Right lobe of liver (tissue), 6 donors: ENCODE measurements around the gene SSC5D. TPM values are rescaled to one million over a fixed set of nuclear protein-coding genes. Genes with fewer than 3 reads are reported as not detected.

Experiments
- ATAC-seq, 4 donors: fragments of 200-7000 bp; cut with Tn5 transposase; one replicate each; pipeline ENCODE4 v1.9.1; 2020; ENCODE audit warnings: mild to moderate bottlenecking in 4 of 4, moderate library complexity in 4 of 4
- DNase-seq, 3 donors: peaks; one replicate each; pipeline ENCODE4 v3.0.0-alpha.2; 2020
- H3K27ac ChIP-seq, 3 donors: fragments of 200-600 bp; one replicate each; pipeline ENCODE4 v1.8.0; 2022
- H3K27me3 ChIP-seq, 2 donors: fragments of 200-600 bp; one replicate each; pipeline ENCODE4 v1.8.0; 2022
- H3K36me3 ChIP-seq, 4 donors: fragments of 200-600 bp; sonication (generic) in 1 of 4; one replicate each; pipeline versions ENCODE4 v1.5.1 to v1.8.0; 2017 to 2022; ENCODE audit warnings: control low read depth in 1 of 4
- H3K4me1 ChIP-seq, 4 donors: fragments of 200-600 bp; sonication (generic) in 1 of 4; one replicate each; pipeline versions ENCODE4 v1.5.1 to v1.8.0; 2017 to 2022; ENCODE audit warnings: control low read depth in 1 of 4
- H3K4me3 ChIP-seq, 3 donors: fragments of 200-600 bp; one replicate each; pipeline ENCODE4 v1.8.0; 2022
- H3K9me3 ChIP-seq, 4 donors: fragments of 200-600 bp; sonication (generic) in 1 of 4; one replicate each; pipeline versions ENCODE4 v1.5.1 to v1.8.0; 2017 to 2022; ENCODE audit warnings: control low read depth in 1 of 4
- POLR2A ChIP-seq: fragments of 450-650 bp; IDR thresholded peaks from one replicate; pipeline ENCODE4 v1.6.1; 2017; ENCODE audit warnings: antibody characterized with exemption, mild to moderate bottlenecking
- WGBS: methylation state at CpG from one replicate; pipeline ENCODE4 v1.1.6; 2018; ENCODE audit warnings: low coverage, low lambda C conversion rate; ENCODE audit not compliant: insufficient coverage; ENCODE audit errors: missing lambda C conversion rate; 5-methylcytosine and 5-hydroxymethylcytosine counted together
- intact Hi-C, 2 donors: fragments of 100-400 bp; cut with DNase I; formaldehyde crosslinking; loops; one replicate each; pipeline versions ENCODE4 v1.11.2 to v1.14.1; 2022
- total RNA-seq, 6 experiments: library from RNA; depleted of rRNA in 2 of 6; stranded (reverse); fragments of >200 nt in 2 of 6; fragmentation: NEBNext Ultra II Directional in 3 of 6; extraction: Animal tissue kit (Norgen Biotek cat#: 25700) in 3 of 6; gene quantifications; one replicate each; pipeline versions ENCODE4 v1.1.0 to v1.2.4, GENCODE V29; 2016 to 2023
- TF ChIP-seq, protein P1 (sequence below), 4 donors: fragments of 200-600 bp in 3 of 4; fragments of 450-650 bp in 1 of 4; IDR thresholded peaks; one replicate each; pipeline versions ENCODE4 v1.5.1 to v1.8.0; 2016 to 2022; ENCODE audit warnings: antibody characterized with exemption in 4 of 4, mild to moderate bottlenecking in 2 of 4
- donor health status: DM: no; HTN: yes; CAD: no.
- donor health status: DM: no; HTN: no; CAD: no.
- donor health status: DM: no; HTN: no; CAD: no.
- donor health status: DM: no; HTN: yes; CAD: no.
- donor health status: DM: no; HTN: yes; CAD: no.

Gene SSC5D
- total RNA-seq, 6 experiments from 2014 or later, result 0.35 to 1.6 (median 1.2) TPM

DNA sequence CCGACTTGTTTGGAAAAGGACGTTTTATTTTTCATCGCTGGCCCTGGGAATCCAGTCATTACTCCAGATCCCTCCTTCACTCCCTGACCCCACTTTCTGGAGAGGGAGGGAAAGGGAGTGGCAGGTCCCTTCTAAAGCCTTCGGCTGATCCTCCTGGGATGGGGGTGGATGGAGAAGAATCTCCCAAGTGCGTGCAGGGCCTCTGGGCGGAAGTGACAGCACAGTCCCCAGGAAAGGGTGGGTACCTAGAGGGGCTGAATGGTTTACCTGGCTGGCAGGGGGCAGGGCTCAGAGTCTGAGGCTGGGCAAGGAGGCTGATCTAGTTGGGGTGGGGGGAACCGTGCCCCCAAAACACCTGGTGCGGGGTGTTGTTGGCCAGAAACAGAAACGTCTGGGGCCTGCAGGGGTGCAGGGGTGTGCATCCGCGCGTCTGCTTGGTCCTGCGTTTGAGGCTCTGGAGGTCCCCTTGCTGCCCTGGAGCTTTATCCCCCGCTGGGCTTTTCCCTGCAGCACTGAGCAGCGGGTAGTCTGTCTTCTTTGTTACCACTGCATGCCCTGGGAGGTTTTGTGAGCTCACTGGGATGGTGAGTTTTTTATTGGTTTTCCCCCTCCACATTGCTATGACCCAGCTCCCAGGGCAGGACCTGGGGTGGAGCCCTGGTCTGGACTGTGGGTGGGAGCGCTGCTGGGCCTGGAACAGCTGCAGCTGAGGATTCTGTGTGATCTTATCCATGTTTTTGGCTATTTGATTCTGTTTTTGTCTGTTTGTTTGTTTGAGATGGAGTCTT lies 14.8 kb upstream of the SSC5D start:
- DNase-seq (peak in 1 of 3 donors; percentile 18), ATAC-seq (no peak)
- no peak for TF ChIP-seq POLR2A
- TF ChIP-seq, protein P1, sequence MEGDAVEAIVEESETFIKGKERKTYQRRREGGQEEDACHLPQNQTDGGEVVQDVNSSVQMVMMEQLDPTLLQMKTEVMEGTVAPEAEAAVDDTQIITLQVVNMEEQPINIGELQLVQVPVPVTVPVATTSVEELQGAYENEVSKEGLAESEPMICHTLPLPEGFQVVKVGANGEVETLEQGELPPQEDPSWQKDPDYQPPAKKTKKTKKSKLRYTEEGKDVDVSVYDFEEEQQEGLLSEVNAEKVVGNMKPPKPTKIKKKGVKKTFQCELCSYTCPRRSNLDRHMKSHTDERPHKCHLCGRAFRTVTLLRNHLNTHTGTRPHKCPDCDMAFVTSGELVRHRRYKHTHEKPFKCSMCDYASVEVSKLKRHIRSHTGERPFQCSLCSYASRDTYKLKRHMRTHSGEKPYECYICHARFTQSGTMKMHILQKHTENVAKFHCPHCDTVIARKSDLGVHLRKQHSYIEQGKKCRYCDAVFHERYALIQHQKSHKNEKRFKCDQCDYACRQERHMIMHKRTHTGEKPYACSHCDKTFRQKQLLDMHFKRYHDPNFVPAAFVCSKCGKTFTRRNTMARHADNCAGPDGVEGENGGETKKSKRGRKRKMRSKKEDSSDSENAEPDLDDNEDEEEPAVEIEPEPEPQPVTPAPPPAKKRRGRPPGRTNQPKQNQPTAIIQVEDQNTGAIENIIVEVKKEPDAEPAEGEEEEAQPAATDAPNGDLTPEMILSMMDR (IDR thresholded peaks at IDR 0.05), result no peak
- WGBS, result 96% methylated on average over 5 of the region's 16 CpGs
- intact Hi-C loops, result no loop called here
- Histone ChIP-seq H3K9me3 (no peaks in the 10 kb centered on the region), H3K36me3 (no peaks in the 10 kb centered on the region), H3K4me1 (peaks cover 0 to 17% (median 4%) of the 10 kb centered on the region in 4 donors), H3K27ac (no peak overlapping the region), H3K27me3 (no peaks in the 10 kb centered on the region), H3K4me3 (no peak overlapping the region)

DNA sequence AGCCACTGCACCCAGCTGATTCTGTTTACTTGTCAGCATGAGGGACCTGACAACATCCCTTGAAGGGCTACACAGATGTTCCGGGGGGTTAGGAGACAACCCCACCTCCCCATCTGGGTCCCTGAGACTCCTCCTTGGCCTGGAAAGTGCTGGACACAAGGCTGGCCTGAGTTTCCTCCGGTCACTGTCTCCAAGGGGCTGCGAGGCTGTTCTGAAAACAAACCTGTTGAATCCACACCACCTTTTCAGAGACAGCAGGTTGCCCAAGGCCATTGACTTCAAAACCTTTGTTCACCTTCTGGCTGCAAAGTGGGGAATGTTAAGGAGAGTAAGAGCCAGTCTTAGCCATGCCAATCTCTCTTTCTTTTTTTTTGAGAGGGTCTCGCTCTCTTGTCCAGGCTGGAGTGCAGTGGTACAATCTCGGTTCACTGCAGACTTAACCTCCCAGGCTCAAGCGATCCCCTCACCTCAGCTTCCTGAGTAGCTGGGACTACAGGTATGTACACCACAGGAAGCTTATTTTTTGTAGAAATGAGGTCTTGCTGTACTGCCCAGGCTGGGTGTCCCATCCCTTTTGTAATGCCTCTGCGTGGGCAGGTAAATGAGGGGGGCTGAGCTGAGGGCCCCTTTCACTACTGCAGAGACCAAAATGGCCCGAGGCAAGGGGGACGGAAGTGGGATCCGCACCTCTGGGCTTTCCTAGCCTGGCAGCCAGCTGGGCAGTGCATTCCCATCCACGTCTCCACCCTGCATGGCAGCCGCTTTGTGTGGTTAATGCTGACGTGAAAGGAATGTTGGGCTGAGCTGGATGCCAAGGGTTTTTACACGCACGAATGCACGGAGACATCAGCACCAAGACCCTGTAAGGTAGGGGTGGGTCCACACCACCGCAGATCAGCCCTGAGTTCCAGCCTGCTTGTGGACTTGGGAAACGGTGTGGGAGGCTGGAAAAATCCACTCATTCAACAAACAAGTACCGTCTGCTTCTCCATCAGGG lies 13.7 kb upstream of the SSC5D start:
- ATAC-seq, result no peak
- no peak for DNase-seq
- H3K27me3 ChIP-seq, result no peaks in the 10 kb centered on the region
- intact Hi-C loops, result no loop called here
- H3K4me1 ChIP-seq, result peaks cover 0 to 17% (median 4%) of the 10 kb centered on the region in 4 donors
- no peak overlapping the region for H3K4me3 ChIP-seq
- no peak overlapping the region for H3K27ac ChIP-seq
- WGBS, result 85% methylated on average over 5 of the region's 19 CpGs
- no peaks in the 10 kb centered on the region for H3K36me3 ChIP-seq
- H3K9me3 ChIP-seq, result no peaks in the 10 kb centered on the region
- TF ChIP-seq POLR2A, result no peak
- TF ChIP-seq, protein P1 (IDR thresholded peaks at IDR 0.05), result no peak

DNA sequence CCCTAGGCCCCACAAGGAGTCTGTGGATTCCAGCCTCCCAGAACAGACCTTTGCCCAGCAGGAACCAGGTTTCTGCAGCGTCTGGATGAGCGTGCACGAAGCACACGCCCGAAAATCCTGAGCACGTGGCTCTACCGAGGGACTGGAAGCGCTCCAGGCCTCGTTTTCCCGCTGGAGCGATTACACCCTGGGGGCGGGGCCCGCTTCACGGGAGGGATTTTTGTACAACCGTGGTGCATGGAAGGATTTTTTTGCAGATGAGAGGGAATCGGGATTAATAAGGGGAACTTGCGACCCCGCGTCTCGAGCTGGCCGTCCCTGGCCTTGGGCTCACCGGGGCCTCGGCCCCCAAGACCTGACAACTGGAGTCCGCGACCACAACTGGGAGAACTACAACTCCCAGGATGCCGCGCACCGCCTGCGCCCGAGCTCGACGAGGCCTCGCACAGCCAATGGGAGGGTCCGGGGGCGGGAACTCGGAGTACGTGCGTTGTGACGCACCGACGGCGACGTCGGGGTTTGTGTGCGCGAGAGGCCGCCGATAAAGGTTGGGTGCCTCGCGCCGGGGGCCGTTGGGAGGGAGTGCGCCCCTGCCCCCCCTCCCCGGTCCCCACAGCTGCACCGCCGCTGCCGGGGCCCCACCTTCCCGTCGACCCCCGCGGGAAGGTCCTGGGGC lies 12.0 kb upstream of the SSC5D start, which contains the start of gene ZNF628:
TSS of gene ZNF628 (plus strand) at position 518 of the 676 bp plus-strand sequence. CDS start 3,294 bp downstream, outside the sequence.
- intact Hi-C loops, result no loop called here
- peak; percentile 88 for TF ChIP-seq POLR2A
- TF ChIP-seq, protein P1 (IDR thresholded peaks at IDR 0.05), result no peak
- no peaks in the 10 kb centered on the region for H3K9me3 ChIP-seq
- peaks cover 0 to 17% (median 4%) of the 10 kb centered on the region in 4 donors for H3K4me1 ChIP-seq
- H3K27ac ChIP-seq, result peak within 1 kb of the TSS; percentile 92 to 95 (median 95)
- H3K27me3 ChIP-seq, result no peaks in the 10 kb centered on the region
- H3K4me3 ChIP-seq, result peak within 1 kb of the TSS; percentile 59 to 76 (median 61)
- 1% methylated on average over 23 of the region's 61 CpGs for WGBS
- ATAC-seq, result peak; percentile 95 to 97 (median 96)
- DNase-seq, result peak; percentile 99
- H3K36me3 ChIP-seq, result no peaks in the 10 kb centered on the region

DNA sequence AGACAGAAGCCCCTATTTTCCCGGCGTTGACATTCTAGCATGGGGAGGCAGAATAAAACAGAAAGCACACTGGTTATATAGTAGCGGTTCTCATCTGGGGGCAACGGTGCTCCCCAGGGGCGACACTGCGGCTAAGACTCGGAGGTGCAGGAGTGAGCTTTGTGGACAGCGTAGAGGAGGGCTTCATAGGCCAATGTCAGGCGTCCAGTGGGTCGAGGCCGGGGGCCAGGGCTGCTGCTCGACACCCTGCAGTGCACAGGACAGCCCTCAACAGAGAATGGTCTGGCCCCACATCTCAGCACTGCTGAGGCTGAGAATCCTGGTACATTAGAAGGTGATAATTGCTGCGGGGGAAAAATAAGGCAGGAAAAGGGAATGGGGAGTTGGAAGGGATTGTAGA lies 10.3 kb upstream of the SSC5D start:
- H3K36me3 ChIP-seq, result peaks cover 0 to 6% (median 0%) of the 10 kb centered on the region in 4 donors
- no peak for DNase-seq
- H3K9me3 ChIP-seq, result no peaks in the 10 kb centered on the region
- no peaks in the 10 kb centered on the region for H3K27me3 ChIP-seq
- WGBS, result 64% methylated on average over 6 of the region's 13 CpGs
- intact Hi-C loops, result no loop called here
- H3K4me1 ChIP-seq, result peaks cover 0 to 17% (median 4%) of the 10 kb centered on the region in 4 donors
- no peak overlapping the region for H3K4me3 ChIP-seq
- TF ChIP-seq, protein P1 (IDR thresholded peaks at IDR 0.05), result no peak
- TF ChIP-seq POLR2A, result no peak
- H3K27ac ChIP-seq, result no peak overlapping the region
- ATAC-seq, result no peak
